Neural progenitor cell (in vitro differentiated cells): ENCODE data around the gene C7orf33. TPM values are rescaled to one million over a fixed set of nuclear protein-coding genes. Genes with fewer than 3 reads are reported as not detected.
"Not testable (repeated sequence)": the region's sequence is repeated elsewhere in the genome, so short reads cannot be mapped to it uniquely, and the experiment has no call there.

Experiments
- DNase-seq: peaks from one replicate; pipeline ENCODE4 v3.0.0-alpha.2; 2016; ENCODE audit warnings: low spot score
- H2AFZ ChIP-seq: fragments of 200-600 bp; sonication (generic); replicated peaks from 2 replicates; pipeline ENCODE4 v1.6.1; 2016; ENCODE audit warnings: antibody characterized with exemption
- H3F3A ChIP-seq: fragments of 200-600 bp; sonication (generic); 2 replicates; pipeline ENCODE4 v1.6.1; 2016; ENCODE audit warnings: antibody characterized with exemption, low read depth
- H3K27ac ChIP-seq: fragments of 200-600 bp; sonication (generic); 2 replicates; pipeline ENCODE4 v1.5.1; 2016; ENCODE audit warnings: mild to moderate bottlenecking
- H3K27me3 ChIP-seq: fragments of 200-600 bp; sonication (generic); 2 replicates; pipeline ENCODE4 v1.6.1; 2016; ENCODE audit warnings: mild to moderate bottlenecking, moderate library complexity
- H3K36me3 ChIP-seq: fragments of 200-600 bp; sonication (generic); 2 replicates; pipeline ENCODE4 v1.5.1; 2016
- H3K4me1 ChIP-seq: fragments of 200-600 bp; sonication (generic); 2 replicates; pipeline ENCODE4 v1.6.1; 2016; ENCODE audit warnings: mixed run types
- H3K4me2 ChIP-seq: fragments of 200-600 bp; sonication (generic); 2 replicates; pipeline ENCODE4 v1.6.1; 2016
- H3K4me3 ChIP-seq: fragments of 200-600 bp; sonication (generic); 2 replicates; pipeline ENCODE4 v1.5.1; 2016
- H3K79me2 ChIP-seq: fragments of 200-600 bp; sonication (generic); 2 replicates; pipeline ENCODE4 v1.6.1; 2016; ENCODE audit warnings: low read depth
- H3K9ac ChIP-seq: fragments of 200-600 bp; sonication (generic); 2 replicates; pipeline ENCODE4 v1.6.1; 2016
- H3K9me3 ChIP-seq: fragments of 200-600 bp; sonication (generic); 2 replicates; pipeline ENCODE4 v1.5.1; 2016; ENCODE audit warnings: low read depth
- H4K20me1 ChIP-seq: fragments of 200-600 bp; sonication (generic); 2 replicates; pipeline ENCODE4 v1.6.1; 2016; ENCODE audit warnings: low read depth
- H3K27ac Mint-ChIP-seq: 3 replicates; pipeline ENCODE4 v1.8.0; 2021; ENCODE audit warnings: mixed read lengths
- H3K27me3 Mint-ChIP-seq: 2 replicates; pipeline ENCODE4 v1.8.0; 2022; ENCODE audit warnings: low read depth, mild to moderate bottlenecking, inconsistent platforms, moderate library complexity, mixed read lengths; ENCODE audit not compliant: insufficient read depth
- H3K36me3 Mint-ChIP-seq: 3 replicates; pipeline ENCODE4 v1.8.0; 2021; ENCODE audit warnings: mixed read lengths
- H3K4me1 Mint-ChIP-seq: 3 replicates; pipeline ENCODE4 v1.8.0; 2021; ENCODE audit warnings: mixed read lengths
- H3K4me3 Mint-ChIP-seq: 3 replicates; pipeline ENCODE4 v1.8.0; 2021; ENCODE audit warnings: mild to moderate bottlenecking, moderate library complexity, mixed read lengths
- H3K9me3 Mint-ChIP-seq: 3 replicates; pipeline ENCODE4 v1.8.0; 2020; ENCODE audit warnings: mixed read lengths
- EZH2 ChIP-seq: fragments of 200-600 bp; sonication (generic); IDR thresholded peaks from 2 replicates; pipeline ENCODE4 v1.6.1; 2017; ENCODE audit warnings: antibody characterized with exemption, mild to moderate bottlenecking, moderate library complexity
- EZH2phosphoT487 ChIP-seq: fragments of 200-600 bp; sonication (generic); IDR thresholded peaks from 2 replicates; pipeline ENCODE4 v1.6.1; 2017; ENCODE audit warnings: antibody characterized with exemption
- total RNA-seq: library from RNA; depleted of rRNA; stranded (reverse); fragments of >200 nt; gene quantifications from 2 replicates; pipeline ENCODE4 v1.2.3, GENCODE V29; 2015; ENCODE audit warnings: low replicate concordance
- TF ChIP-seq, protein P1 (sequence below): fragments of 200-600 bp; sonication (generic); IDR thresholded peaks from 2 replicates; pipeline ENCODE4 v1.5.1; 2017; ENCODE audit warnings: antibody characterized with exemption, mild to moderate bottlenecking

Gene C7orf33
- total RNA-seq, 1 donor from 2014 or later = not detected

GRCh38 chr7:148567524-148567923 lies 23.0 kb upstream of the C7orf33 start:
- Histone ChIP-seq H3K36me3 (no peaks in the 10 kb centered on the region), H3F3A (peaks cover 13% of the 10 kb centered on the region), H4K20me1 (no peaks in the 10 kb centered on the region), H3K79me2 (no peaks in the 10 kb centered on the region), H3K4me1 (peaks cover 6% of the 10 kb centered on the region), H3K27me3 (no peaks in the 10 kb centered on the region), H3K9me3 (no peaks in the 10 kb centered on the region), H2AFZ (no peak overlapping the region), H3K27ac (no peak overlapping the region), H3K4me3 (no peak overlapping the region), H3K4me2 (peak overlapping the region; percentile 29), H3K9ac (no peak overlapping the region)
- no peaks in the 10 kb centered on the region for H3K9me3 Mint-ChIP-seq
- H3K4me3 Mint-ChIP-seq = no peak overlapping the region
- no peak overlapping the region for H3K27ac Mint-ChIP-seq
- H3K36me3 Mint-ChIP-seq = peaks cover 2% of the 10 kb centered on the region
- peaks cover 4% of the 10 kb centered on the region for H3K4me1 Mint-ChIP-seq
- peak; percentile 43 for DNase-seq
- TF ChIP-seq, protein P1, sequence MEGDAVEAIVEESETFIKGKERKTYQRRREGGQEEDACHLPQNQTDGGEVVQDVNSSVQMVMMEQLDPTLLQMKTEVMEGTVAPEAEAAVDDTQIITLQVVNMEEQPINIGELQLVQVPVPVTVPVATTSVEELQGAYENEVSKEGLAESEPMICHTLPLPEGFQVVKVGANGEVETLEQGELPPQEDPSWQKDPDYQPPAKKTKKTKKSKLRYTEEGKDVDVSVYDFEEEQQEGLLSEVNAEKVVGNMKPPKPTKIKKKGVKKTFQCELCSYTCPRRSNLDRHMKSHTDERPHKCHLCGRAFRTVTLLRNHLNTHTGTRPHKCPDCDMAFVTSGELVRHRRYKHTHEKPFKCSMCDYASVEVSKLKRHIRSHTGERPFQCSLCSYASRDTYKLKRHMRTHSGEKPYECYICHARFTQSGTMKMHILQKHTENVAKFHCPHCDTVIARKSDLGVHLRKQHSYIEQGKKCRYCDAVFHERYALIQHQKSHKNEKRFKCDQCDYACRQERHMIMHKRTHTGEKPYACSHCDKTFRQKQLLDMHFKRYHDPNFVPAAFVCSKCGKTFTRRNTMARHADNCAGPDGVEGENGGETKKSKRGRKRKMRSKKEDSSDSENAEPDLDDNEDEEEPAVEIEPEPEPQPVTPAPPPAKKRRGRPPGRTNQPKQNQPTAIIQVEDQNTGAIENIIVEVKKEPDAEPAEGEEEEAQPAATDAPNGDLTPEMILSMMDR = no peak
- TF ChIP-seq EZH2phosphoT487 = no peak
- TF ChIP-seq EZH2 = no peak
- peaks cover 8% of the 10 kb centered on the region for H3K27me3 Mint-ChIP-seq

DNA sequence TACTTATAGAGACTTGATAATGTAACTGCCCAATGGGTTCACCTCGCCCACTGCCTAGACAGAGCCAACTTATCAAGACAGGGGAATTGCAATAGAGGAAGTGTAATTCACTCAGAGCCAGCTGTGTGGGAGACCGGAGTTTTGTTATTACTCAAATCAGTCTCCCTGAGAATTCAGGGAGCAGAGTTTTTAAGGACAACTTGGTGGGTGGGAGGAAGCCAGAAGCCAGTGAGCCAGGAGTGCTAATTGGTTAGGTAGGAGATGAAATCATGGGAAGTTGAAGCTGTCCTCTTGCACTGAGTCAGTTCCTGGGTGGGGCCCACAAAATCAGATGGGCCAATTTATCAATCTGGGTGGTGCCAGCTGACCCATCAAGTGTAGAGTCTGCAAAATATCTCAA lies 20.1 kb upstream of the C7orf33 start:
- Mint-ChIP-seq H3K4me1 (peaks cover 4% of the 10 kb centered on the region), H3K9me3 (no peaks in the 10 kb centered on the region), H3K27ac (no peak overlapping the region), H3K36me3 (peaks cover 2% of the 10 kb centered on the region), H3K4me3 (no peak overlapping the region), H3K27me3 (peaks cover 8% of the 10 kb centered on the region)
- H3K9me3 ChIP-seq = no peaks in the 10 kb centered on the region
- peaks cover 6% of the 10 kb centered on the region for H3K4me1 ChIP-seq
- H3K27ac ChIP-seq = no peak overlapping the region
- no peak overlapping the region for H2AFZ ChIP-seq
- no peaks in the 10 kb centered on the region for H4K20me1 ChIP-seq
- H3K4me2 ChIP-seq = no peak overlapping the region
- peaks cover 13% of the 10 kb centered on the region for H3F3A ChIP-seq
- TF ChIP-seq, protein P1 = no peak
- TF ChIP-seq EZH2 (no peak), EZH2phosphoT487 (no peak)
- H3K79me2 ChIP-seq = no peaks in the 10 kb centered on the region
- H3K36me3 ChIP-seq = no peaks in the 10 kb centered on the region
- DNase-seq = no peak
- no peaks in the 10 kb centered on the region for H3K27me3 ChIP-seq
- no peak overlapping the region for H3K9ac ChIP-seq
- no peak overlapping the region for H3K4me3 ChIP-seq

DNA sequence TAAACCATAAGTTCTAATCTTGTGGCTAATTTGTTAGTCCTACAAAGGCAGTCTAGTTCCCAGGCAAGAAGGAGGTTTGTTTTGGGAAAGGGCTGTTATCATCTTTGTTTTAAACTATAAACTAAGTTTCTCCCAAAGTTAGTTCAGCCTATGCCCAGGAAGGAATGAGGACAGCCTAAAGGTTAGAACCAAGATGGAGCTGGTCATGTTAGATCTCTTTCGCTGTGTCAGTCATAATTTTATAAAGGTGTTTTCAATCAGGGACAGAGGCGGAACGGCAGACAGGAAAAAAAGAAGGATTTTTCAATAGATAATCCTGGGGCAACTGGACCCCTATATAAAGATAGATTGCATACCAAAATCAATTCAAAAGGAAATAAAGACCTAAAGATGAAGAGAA lies 19.6 kb upstream of the C7orf33 start:
- not testable (repeated sequence) for H3K4me3 Mint-ChIP-seq

DNA sequence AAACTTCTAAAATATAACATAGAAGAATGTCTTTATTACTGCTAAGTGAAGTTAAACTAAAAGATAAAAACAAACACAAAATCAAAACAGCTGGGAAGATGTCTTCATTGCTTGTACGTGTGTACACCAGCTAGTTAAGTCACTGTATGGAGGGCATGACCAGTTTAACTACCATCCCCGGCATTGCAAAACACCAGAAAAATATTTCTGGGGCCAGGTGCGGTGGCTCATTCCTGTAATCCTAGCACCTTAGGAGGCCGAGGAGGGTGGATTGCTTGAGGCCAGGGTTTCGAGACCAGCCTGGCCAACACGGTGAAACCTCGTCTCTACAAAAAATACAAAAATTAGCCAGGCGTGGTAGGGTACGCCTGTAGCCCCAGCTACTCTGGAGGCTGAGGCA lies 19.2 kb upstream of the C7orf33 start:
- DNase-seq = no peak
- Histone ChIP-seq H3K9me3 (no peaks in the 10 kb centered on the region), H3F3A (peaks cover 13% of the 10 kb centered on the region), H3K27ac (no peak overlapping the region), H2AFZ (no peak overlapping the region), H3K4me3 (no peak overlapping the region), H3K4me1 (peaks cover 6% of the 10 kb centered on the region), H3K79me2 (no peaks in the 10 kb centered on the region), H3K9ac (no peak overlapping the region), H4K20me1 (no peaks in the 10 kb centered on the region), H3K36me3 (no peaks in the 10 kb centered on the region), H3K4me2 (no peak overlapping the region), H3K27me3 (no peaks in the 10 kb centered on the region)
- Mint-ChIP-seq H3K9me3 (no peaks in the 10 kb centered on the region), H3K36me3 (peaks cover 2% of the 10 kb centered on the region), H3K27ac (no peak overlapping the region), H3K27me3 (peaks cover 7% of the 10 kb centered on the region), H3K4me3 (no peak overlapping the region), H3K4me1 (peaks cover 4% of the 10 kb centered on the region)
- no peak for TF ChIP-seq EZH2phosphoT487
- TF ChIP-seq, protein P1 = no peak

More for the DNA sequence above, 19.6 kb upstream of the C7orf33 start:
- H3F3A ChIP-seq = peaks cover 13% of the 10 kb centered on the region
- H4K20me1 ChIP-seq, H3K4me2 ChIP-seq, DNase-seq, H3K9me3 ChIP-seq, H3K27ac ChIP-seq, H3K9me3 Mint-ChIP-seq, H3K4me3 ChIP-seq, H2AFZ ChIP-seq, H3K9ac ChIP-seq, H3K79me2 ChIP-seq, H3K36me3 ChIP-seq, H3K36me3 Mint-ChIP-seq, H3K4me1 Mint-ChIP-seq, H3K4me1 ChIP-seq, H3K27me3 ChIP-seq, H3K27ac Mint-ChIP-seq, H3K27me3 Mint-ChIP-seq: not testable (repeated sequence)
